ENCODE results near the gene TOMT. TPM values are rescaled to one million over a fixed set of nuclear protein-coding genes. Genes with fewer than 3 reads are reported as not detected.
A peak's percentile ranks its signal among the peaks of the same experiment; 100 is the strongest.
"Not testable (repeated sequence)": the region's sequence is repeated elsewhere in the genome, so short reads cannot be mapped to it uniquely, and the experiment has no call there.

Gene TOMT
- total and polyA plus RNA-seq, 9 donors, result not detected

DNA sequence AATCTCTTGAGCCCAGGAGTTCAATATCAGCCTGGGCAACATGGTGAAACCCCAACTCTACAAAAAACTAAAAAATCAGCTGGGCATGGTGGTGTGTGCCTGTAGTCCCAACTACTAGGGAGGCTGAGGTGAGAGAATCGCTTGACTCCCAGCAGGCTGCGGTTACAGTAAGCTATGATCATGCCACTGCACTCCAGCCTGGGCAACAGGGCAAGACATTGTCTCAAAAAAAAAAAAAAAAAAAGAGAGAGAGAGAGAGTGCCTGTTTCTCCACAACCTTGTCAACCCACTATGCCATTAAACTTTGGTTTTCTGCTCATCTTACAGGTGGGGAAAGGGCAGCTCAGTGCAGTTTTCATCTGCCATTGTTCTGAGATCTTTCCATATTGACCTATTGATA is 34.9 kb downstream of the TOMT start:
- Histone ChIP-seq H3K27ac (ENCODE audit: low read length) (no peak overlapping the region), H3K36me3 (ENCODE audit: control insufficient read depth, insufficient read depth, low read length) (no peaks in the 10 kb centered on the region), H3K27me3 (ENCODE audit: control insufficient read depth, insufficient read depth, low read length) (no peaks in the 10 kb centered on the region), H3K4me3 (ENCODE audit: low read length) (no peak overlapping the region), H3K4me1 (ENCODE audit: control insufficient read depth, insufficient read depth, low read length) (no peaks in the 10 kb centered on the region), H3K9me3 (replicated peaks; ENCODE audit: control insufficient read depth, low read depth, low read length) (no peaks in the 10 kb centered on the region)
- no CpG with 5 or more reads among the region's 2 CpGs for WGBS (ENCODE audit: insufficient coverage)
- no peak for DNase-seq

DNA sequence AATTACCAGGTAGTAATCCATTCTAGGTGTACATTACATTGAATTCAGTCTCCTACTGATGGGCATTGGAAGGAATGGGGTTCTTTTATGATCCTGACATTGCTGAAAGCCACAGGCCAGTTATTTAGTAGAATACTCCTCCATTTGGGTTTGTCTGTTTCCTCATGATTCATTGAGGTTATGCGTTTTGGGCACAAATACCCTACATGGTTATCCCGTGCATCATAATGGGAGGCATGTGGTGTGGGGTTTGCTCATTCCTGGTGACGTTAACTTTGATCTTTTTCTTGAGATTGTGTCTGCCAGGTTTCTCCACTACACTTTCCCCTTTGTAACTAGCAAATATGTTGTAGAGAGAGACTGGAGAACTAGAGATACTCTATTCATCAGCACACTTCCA is 35.3 kb downstream of the TOMT start:
- H3K27ac ChIP-seq (ENCODE audit: low read length), result no peak overlapping the region
- no CpG with 5 or more reads among the region's 3 CpGs for WGBS (ENCODE audit: insufficient coverage)

DNA sequence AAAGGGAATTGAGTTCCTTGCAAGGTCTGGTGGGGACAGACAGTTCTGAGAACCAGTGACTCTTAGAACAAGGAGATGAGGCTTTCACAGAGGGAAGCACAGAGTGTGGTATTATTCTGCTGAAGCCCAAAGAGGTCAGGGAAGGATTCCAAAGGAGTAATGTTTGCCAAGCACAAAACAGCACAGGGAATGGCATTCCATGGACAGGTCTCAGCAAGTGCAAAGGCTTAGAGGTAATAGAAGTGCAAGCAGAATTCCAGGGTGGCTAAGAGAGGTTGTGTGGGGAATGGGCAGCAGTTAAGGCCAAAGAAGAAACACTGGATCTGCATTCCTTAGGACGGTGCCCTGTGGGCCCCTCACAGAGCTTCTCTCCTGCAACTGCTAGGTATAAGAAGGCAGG is 36.4 kb downstream of the TOMT start:
- H3K36me3 ChIP-seq (ENCODE audit: control insufficient read depth, insufficient read depth, low read length); H3K4me1 ChIP-seq (ENCODE audit: control insufficient read depth, insufficient read depth, low read length); H3K9me3 ChIP-seq (replicated peaks; ENCODE audit: control insufficient read depth, low read depth, low read length); H3K27me3 ChIP-seq (ENCODE audit: control insufficient read depth, insufficient read depth, low read length); DNase-seq; H3K4me3 ChIP-seq (ENCODE audit: low read length); H3K27ac ChIP-seq (ENCODE audit: low read length): not testable (repeated sequence)
- 29% methylated on average over 1 of the region's 1 CpG for WGBS (ENCODE audit: insufficient coverage)

More for the DNA sequence above, 35.3 kb downstream of the TOMT start:
- H3K27me3 ChIP-seq (ENCODE audit: control insufficient read depth, insufficient read depth, low read length), result no peaks in the 10 kb centered on the region
- H3K36me3 ChIP-seq (ENCODE audit: control insufficient read depth, insufficient read depth, low read length), result no peaks in the 10 kb centered on the region
- no peak for DNase-seq
- H3K4me3 ChIP-seq (ENCODE audit: low read length), result no peak overlapping the region
- no peaks in the 10 kb centered on the region for H3K4me1 ChIP-seq (ENCODE audit: control insufficient read depth, insufficient read depth, low read length)
- no peaks in the 10 kb centered on the region for H3K9me3 ChIP-seq (replicated peaks; ENCODE audit: control insufficient read depth, low read depth, low read length)

DNA sequence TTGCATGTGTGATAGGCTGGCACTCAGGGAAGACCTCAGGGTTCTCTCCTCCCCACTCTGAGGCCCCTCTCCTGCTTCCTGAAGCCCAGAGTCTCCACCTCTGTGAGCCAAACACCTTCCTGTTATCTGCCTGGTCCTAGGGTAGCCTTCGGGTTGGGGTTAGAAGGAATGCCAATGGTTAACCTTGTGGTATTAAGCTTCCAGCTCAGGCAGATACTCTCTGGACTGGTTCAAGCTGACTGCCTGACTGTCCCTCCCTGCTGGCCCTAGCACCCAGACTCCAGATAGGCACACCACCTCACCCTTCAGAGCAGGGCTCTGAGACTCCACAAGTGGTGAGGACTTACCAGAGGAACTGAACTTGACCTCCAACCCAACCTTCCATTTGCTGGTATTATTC is 36.8 kb downstream of the TOMT start:
- H3K4me1 ChIP-seq (ENCODE audit: control insufficient read depth, insufficient read depth, low read length); H3K27me3 ChIP-seq (ENCODE audit: control insufficient read depth, insufficient read depth, low read length); H3K9me3 ChIP-seq (replicated peaks; ENCODE audit: control insufficient read depth, low read depth, low read length); H3K4me3 ChIP-seq (ENCODE audit: low read length); H3K36me3 ChIP-seq (ENCODE audit: control insufficient read depth, insufficient read depth, low read length); DNase-seq; H3K27ac ChIP-seq (ENCODE audit: low read length): not testable (repeated sequence)
- WGBS (ENCODE audit: insufficient coverage), result no CpG with 5 or more reads among the region's 1 CpG

DNA sequence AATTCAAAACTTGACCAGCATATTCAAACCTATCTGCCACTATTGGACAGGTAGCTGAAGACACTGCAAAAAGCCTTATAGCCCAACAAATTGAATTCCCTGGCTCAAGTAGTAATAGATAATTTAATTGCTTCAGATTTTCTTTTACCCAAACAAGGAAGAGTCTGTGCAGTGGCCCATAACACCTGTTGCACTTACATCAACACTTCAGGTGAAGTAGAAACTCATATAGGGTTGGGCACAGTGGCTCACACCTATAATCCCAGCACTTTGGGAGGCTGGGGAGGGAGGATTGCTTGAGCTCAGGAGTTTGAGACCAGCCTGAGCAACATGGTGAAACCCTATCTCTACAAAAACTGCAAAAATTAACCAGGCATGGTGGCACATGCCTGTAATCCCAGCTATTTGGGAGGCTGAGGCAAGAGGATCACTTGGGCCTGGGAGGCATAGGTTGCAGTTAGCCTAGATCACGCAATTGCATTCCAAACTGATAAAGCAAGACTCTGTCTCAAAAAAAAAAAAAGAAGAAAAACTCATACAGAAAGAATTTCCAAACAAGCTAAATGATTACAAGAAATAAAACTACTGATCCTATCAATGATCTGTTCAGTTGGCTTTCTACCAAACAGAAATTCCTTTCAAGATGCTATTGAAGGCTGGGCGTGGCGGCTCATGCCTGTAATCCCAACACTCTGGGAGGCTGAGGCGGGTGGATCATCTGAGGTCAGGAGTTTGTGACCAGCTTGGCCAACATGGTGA is 39.3 kb downstream of the TOMT start:
- no peaks in the 10 kb centered on the region for H3K27me3 ChIP-seq (ENCODE audit: control insufficient read depth, insufficient read depth, low read length)
- no peaks in the 10 kb centered on the region for H3K4me1 ChIP-seq (ENCODE audit: control insufficient read depth, insufficient read depth, low read length)
- no peak for DNase-seq
- H3K36me3 ChIP-seq (ENCODE audit: control insufficient read depth, insufficient read depth, low read length), result no peaks in the 10 kb centered on the region
- H3K27ac ChIP-seq (ENCODE audit: low read length), result no peak overlapping the region
- H3K9me3 ChIP-seq (replicated peaks; ENCODE audit: control insufficient read depth, low read depth, low read length), result no peaks in the 10 kb centered on the region
- no peak overlapping the region for H3K4me3 ChIP-seq (ENCODE audit: low read length)
- WGBS (ENCODE audit: insufficient coverage), result 85% methylated on average over 2 of the region's 4 CpGs

DNA sequence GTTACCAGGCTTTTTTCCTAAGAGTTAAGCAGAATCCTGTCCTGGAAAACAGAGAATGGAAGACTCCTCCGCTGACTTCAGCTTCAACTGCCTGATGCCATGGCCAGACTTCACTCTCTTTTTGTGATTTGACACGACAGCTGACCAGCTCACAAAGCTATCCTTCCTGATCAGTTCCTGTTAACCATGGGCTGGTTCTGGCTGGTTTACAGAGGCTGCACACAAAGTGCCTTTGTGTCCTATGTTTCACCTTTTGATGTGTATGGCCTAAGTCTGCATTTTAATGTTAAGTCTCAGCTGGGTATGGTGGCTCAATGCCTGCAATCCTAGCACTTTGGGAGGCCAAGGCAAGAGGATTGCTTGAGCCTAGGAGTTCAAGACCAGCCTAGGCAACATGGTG is 40.9 kb downstream of the TOMT start:
- Histone ChIP-seq H3K27ac (ENCODE audit: low read length) (no peak overlapping the region), H3K9me3 (replicated peaks; ENCODE audit: control insufficient read depth, low read depth, low read length) (no peaks in the 10 kb centered on the region), H3K36me3 (ENCODE audit: control insufficient read depth, insufficient read depth, low read length) (no peaks in the 10 kb centered on the region), H3K4me1 (ENCODE audit: control insufficient read depth, insufficient read depth, low read length) (no peaks in the 10 kb centered on the region), H3K27me3 (ENCODE audit: control insufficient read depth, insufficient read depth, low read length) (no peaks in the 10 kb centered on the region), H3K4me3 (ENCODE audit: low read length) (no peak overlapping the region)
- WGBS (ENCODE audit: insufficient coverage), result 0% methylated on average over 1 of the region's 2 CpGs
- peak; percentile 7 for DNase-seq

DNA sequence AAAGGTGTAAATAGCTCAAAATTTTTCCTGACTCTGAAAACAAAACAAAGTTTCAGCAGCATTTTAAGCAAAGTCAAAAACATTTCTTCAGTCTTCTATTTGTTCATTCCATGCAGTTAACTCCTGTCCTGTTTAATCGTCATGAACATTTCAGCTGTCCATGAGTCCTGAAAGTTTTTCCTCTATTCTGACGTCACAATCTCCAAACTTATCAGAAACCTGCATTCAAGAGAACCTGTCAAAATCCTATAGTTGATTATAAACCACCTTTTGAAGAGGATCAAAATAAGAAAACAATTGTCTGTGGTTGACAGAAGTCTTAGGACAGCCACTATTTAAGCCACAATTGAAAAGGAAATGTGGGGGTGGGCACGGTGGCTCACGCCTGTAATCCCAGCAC is 45.2 kb downstream of the TOMT start:
- WGBS (ENCODE audit: insufficient coverage), result no CpG with 5 or more reads among the region's 4 CpGs
- Histone ChIP-seq H3K27me3 (ENCODE audit: control insufficient read depth, insufficient read depth, low read length) (no peaks in the 10 kb centered on the region), H3K4me3 (ENCODE audit: low read length) (no peak overlapping the region), H3K4me1 (ENCODE audit: control insufficient read depth, insufficient read depth, low read length) (no peaks in the 10 kb centered on the region), H3K36me3 (ENCODE audit: control insufficient read depth, insufficient read depth, low read length) (no peaks in the 10 kb centered on the region), H3K27ac (ENCODE audit: low read length) (no peak overlapping the region), H3K9me3 (replicated peaks; ENCODE audit: control insufficient read depth, low read depth, low read length) (no peaks in the 10 kb centered on the region)
- no peak for DNase-seq

DNA sequence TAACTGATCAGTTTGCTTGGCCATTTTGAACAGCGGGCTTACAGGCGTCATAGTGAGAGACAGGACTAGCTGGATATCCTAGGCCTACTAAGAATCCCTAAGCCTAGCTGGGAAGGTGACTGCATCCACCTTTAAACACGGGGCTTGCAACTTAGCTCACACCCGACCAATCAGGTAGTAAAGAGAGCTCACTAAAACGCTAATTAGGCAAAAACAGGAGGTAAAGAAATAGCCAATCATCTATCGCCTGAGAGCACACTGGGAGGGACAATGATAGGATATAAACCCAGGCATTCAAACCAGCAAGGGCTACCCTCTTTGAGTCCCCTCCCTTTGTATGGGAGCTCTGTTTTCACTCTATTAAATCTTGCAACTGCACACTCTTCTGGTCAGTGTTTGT is 48.1 kb downstream of the TOMT start:
- 80% methylated on average over 1 of the region's 6 CpGs for WGBS (ENCODE audit: insufficient coverage)

DNA sequence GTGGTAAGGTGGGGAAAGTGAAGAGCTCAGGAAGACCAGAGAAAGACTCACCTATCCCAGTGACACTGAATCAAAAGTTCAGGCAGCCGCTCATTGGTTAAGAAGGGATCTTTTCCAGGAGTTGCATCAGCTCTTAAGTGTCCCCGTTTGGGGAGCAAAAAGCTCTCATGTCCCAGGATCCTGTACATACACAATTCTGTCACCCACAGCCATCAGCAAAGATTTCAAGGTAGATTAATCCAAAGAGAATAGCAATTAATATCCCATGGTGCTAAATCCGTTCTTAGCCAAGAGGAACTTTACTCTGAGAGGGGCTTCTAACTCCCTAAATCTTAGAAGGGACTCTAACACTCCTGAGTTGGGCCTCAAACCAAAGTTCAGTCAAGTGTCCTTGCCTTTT is 49.1 kb downstream of the TOMT start:
- Histone ChIP-seq H3K27me3 (ENCODE audit: control insufficient read depth, insufficient read depth, low read length) (peaks cover 14% of the 10 kb centered on the region), H3K9me3 (replicated peaks; ENCODE audit: control insufficient read depth, low read depth, low read length) (no peaks in the 10 kb centered on the region), H3K36me3 (ENCODE audit: control insufficient read depth, insufficient read depth, low read length) (no peaks in the 10 kb centered on the region), H3K27ac (ENCODE audit: low read length) (no peak overlapping the region), H3K4me3 (ENCODE audit: low read length) (no peak overlapping the region), H3K4me1 (ENCODE audit: control insufficient read depth, insufficient read depth, low read length) (no peaks in the 10 kb centered on the region)
- DNase-seq, result no peak
- WGBS (ENCODE audit: insufficient coverage), result 78% methylated on average over 1 of the region's 3 CpGs

More for the DNA sequence above, 48.1 kb downstream of the TOMT start:
- H3K36me3 ChIP-seq (ENCODE audit: control insufficient read depth, insufficient read depth, low read length); H3K4me1 ChIP-seq (ENCODE audit: control insufficient read depth, insufficient read depth, low read length); DNase-seq; H3K27ac ChIP-seq (ENCODE audit: low read length); H3K4me3 ChIP-seq (ENCODE audit: low read length); H3K27me3 ChIP-seq (ENCODE audit: control insufficient read depth, insufficient read depth, low read length); H3K9me3 ChIP-seq (replicated peaks; ENCODE audit: control insufficient read depth, low read depth, low read length): not testable (repeated sequence)

DNA sequence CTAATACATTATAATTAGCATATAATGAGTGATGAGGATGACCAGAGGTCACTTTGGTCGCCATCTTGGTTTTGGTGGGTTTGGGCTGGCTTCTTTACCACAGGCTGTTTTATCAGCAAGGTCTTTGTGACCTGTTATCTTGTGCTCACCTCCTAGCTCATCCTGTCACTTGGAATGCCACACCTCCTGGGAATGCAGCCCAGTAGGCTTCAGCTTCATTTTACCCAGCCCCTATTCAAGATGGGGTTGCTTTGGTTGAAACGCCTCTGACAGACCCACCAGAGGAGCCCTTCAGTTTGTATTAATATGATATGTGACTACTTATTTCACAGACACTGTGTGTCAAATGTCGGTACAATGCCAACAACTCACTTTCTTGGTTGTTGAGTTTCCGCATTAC is 50.0 kb downstream of the TOMT start:
- no peak overlapping the region for H3K4me3 ChIP-seq (ENCODE audit: low read length)
- H3K4me1 ChIP-seq (ENCODE audit: control insufficient read depth, insufficient read depth, low read length), result no peaks in the 10 kb centered on the region
- WGBS (ENCODE audit: insufficient coverage), result no CpG with 5 or more reads among the region's 4 CpGs
- peaks cover 16% of the 10 kb centered on the region for H3K27me3 ChIP-seq (ENCODE audit: control insufficient read depth, insufficient read depth, low read length)
- H3K9me3 ChIP-seq (replicated peaks; ENCODE audit: control insufficient read depth, low read depth, low read length), result no peaks in the 10 kb centered on the region
- DNase-seq, result no peak
- H3K27ac ChIP-seq (ENCODE audit: low read length), result no peak overlapping the region
- no peaks in the 10 kb centered on the region for H3K36me3 ChIP-seq (ENCODE audit: control insufficient read depth, insufficient read depth, low read length)

DNA sequence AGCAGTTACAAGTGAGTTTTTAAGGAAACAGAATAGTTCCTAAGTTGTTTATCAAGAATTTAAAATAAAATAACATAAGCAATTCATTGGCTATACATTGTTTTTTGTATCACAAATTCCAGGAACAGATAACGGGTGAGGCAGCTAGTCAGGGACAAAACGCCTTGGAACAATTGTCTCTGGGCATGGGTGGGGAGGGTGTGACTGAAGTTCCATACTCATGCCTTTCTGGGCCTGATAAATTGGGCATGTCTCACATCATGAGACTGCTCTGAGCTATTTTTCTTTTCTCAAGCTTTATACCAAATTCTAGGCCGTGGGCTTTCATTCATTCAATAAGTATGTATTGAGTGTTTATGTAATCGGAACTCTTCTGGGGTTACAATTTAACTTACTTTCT is 51.4 kb downstream of the TOMT start:
- Histone ChIP-seq H3K4me3 (ENCODE audit: low read length) (no peak overlapping the region), H3K27me3 (ENCODE audit: control insufficient read depth, insufficient read depth, low read length) (peaks cover 18% of the 10 kb centered on the region), H3K36me3 (ENCODE audit: control insufficient read depth, insufficient read depth, low read length) (no peaks in the 10 kb centered on the region), H3K4me1 (ENCODE audit: control insufficient read depth, insufficient read depth, low read length) (no peaks in the 10 kb centered on the region), H3K27ac (ENCODE audit: low read length) (no peak overlapping the region), H3K9me3 (replicated peaks; ENCODE audit: control insufficient read depth, low read depth, low read length) (no peaks in the 10 kb centered on the region)
- WGBS (ENCODE audit: insufficient coverage), result 100% methylated on average over 1 of the region's 4 CpGs
- DNase-seq, result no peak
